ENCODE measurements around the gene TMEM181. TPM values are rescaled to one million over a fixed set of nuclear protein-coding genes. Genes with fewer than 3 reads are reported as not detected.

Gene TMEM181
- total and polyA plus RNA-seq, 12 donors = 8.8 to 29.1 (median 20.5) TPM

- DNase-seq = no peak
- 91 to 100% (median 95%) methylated on average over 2 to 5 of the region's 5 CpGs for WGBS, 4 donors
- Histone ChIP-seq H3K36me3 (replicated peaks in 1 of 2) (no peaks in the 10 kb centered on the region), H3K9me3 (replicated peaks in 1 of 3) (no peaks in the 10 kb centered on the region), H3K27ac (no peak overlapping the region), H3K4me1 (replicated peaks in 1 of 2) (peaks cover 0 to 8% of the 10 kb centered on the region in 2 donors), H3K4me3 (no peak overlapping the region), H3K27me3 (no peaks in the 10 kb centered on the region)
- intact Hi-C loops (cut with DNase I) = no loop called here
- TF ChIP-seq POLR2A (IDR thresholded peaks at IDR 0.05) (no peak), CTCF (IDR thresholded peaks at IDR 0.05) (no peak)
Measured at GRCh38 chr6:158568549-158568948, 8.7 kb downstream of the TMEM181 start.

GRCh38 chr6:158569036-158569435, 9.1 kb downstream of the TMEM181 start:
- TF ChIP-seq POLR2A (IDR thresholded peaks at IDR 0.05) (no peak), CTCF (IDR thresholded peaks at IDR 0.05) (no peak)
- intact Hi-C loops (cut with DNase I) = no loop called here
- no peak overlapping the region for H3K27ac ChIP-seq
- DNase-seq = no peak
- no peak overlapping the region for H3K4me3 ChIP-seq
- no peaks in the 10 kb centered on the region for H3K27me3 ChIP-seq
- H3K4me1 ChIP-seq (replicated peaks in 1 of 2) = peaks cover 0 to 5% of the 10 kb centered on the region in 2 donors
- no peaks in the 10 kb centered on the region for H3K9me3 ChIP-seq (replicated peaks in 1 of 3)
- 89 to 95% (median 92%) methylated on average over 9 of the region's 9 CpGs for WGBS, 4 donors
- no peaks in the 10 kb centered on the region for H3K36me3 ChIP-seq (replicated peaks in 1 of 2)

- no peak for DNase-seq
- no peaks in the 10 kb centered on the region for H3K27me3 ChIP-seq
- no peak overlapping the region for H3K4me3 ChIP-seq
- H3K9me3 ChIP-seq (replicated peaks in 1 of 3) = no peaks in the 10 kb centered on the region
- WGBS, 4 donors = 71 to 94% (median 83%) methylated on average over 3 of the region's 3 CpGs
- H3K27ac ChIP-seq = no peak overlapping the region
- peaks cover 0 to 5% of the 10 kb centered on the region in 2 donors for H3K4me1 ChIP-seq (replicated peaks in 1 of 2)
- intact Hi-C loops (cut with DNase I) = no loop called here
- H3K36me3 ChIP-seq (replicated peaks in 1 of 2) = no peaks in the 10 kb centered on the region
- no peak for TF ChIP-seq POLR2A (IDR thresholded peaks at IDR 0.05)
- TF ChIP-seq CTCF (IDR thresholded peaks at IDR 0.05) = no peak
Measured at GRCh38 chr6:158570681-158570962, 10.7 kb downstream of the TMEM181 start.

- WGBS, 4 donors = 70 to 95% (median 80%) methylated on average over 12 to 26 of the region's 26 CpGs
- peak in 6 of 7 donors; percentile 45 to 56 (median 50) for DNase-seq
Measured at GRCh38 chr6:158571826-158572652, 12.1 kb downstream of the TMEM181 start.

More at GRCh38 chr6:158571826-158572652, 12.1 kb downstream of the TMEM181 start:
- Histone ChIP-seq H3K4me1 (replicated peaks in 1 of 2) (peaks cover 0 to 5% of the 10 kb centered on the region in 2 donors), H3K27me3 (no peaks in the 10 kb centered on the region), H3K27ac (no peak overlapping the region), H3K36me3 (replicated peaks in 1 of 2) (no peaks in the 10 kb centered on the region), H3K4me3 (no peak overlapping the region), H3K9me3 (replicated peaks in 1 of 3) (no peaks in the 10 kb centered on the region)
- TF ChIP-seq POLR2A (IDR thresholded peaks at IDR 0.05) (no peak), CTCF (IDR thresholded peaks at IDR 0.05) (no peak)
- intact Hi-C loops (cut with DNase I) = no loop called here

Measured in adrenal gland (tissue), 12 donors.